K562 (cell line): ENCODE data around the gene SIMC1. TPM values are rescaled to one million over a fixed set of nuclear protein-coding genes. Genes with fewer than 3 reads are reported as not detected.
A peak's percentile ranks its signal among the peaks of the same experiment; 100 is the strongest.

Source experiments
- ASH1L ChIP-seq: fragments of 450-650 bp; IDR thresholded peaks from 2 replicates; pipeline ENCODE4 v1.6.1; 2018; ENCODE audit warnings: borderline replicate concordance, mild to moderate bottlenecking, low read depth; ENCODE audit not compliant: partially characterized antibody
- KAT7 ChIP-seq: sonication (generic); formaldehyde crosslinking; IDR thresholded peaks from 2 replicates; pipeline ENCODE4 v1.8.0; 2022; ENCODE audit warnings: missing genetic modification reagents, mild to moderate bottlenecking, borderline replicate concordance
- RCOR1 ChIP-seq, 2 experiments: IDR thresholded peaks; 2 replicates each; pipeline ENCODE4 v1.6.1; 2012; ENCODE audit warnings: low read depth in 2 of 2, low read length in 2 of 2, borderline replicate concordance in 1 of 2, improper control_type of control experiment in 1 of 2
- SREBF2 ChIP-seq: sonication (generic); formaldehyde crosslinking; IDR thresholded peaks from 2 replicates; pipeline ENCODE4 v1.4.0; 2020; ENCODE audit warnings: mild to moderate bottlenecking, missing genetic modification reagents
- SRSF9 ChIP-seq: fragments of 200-400 bp; formaldehyde crosslinking; IDR thresholded peaks from 2 replicates; pipeline ENCODE4 v1.6.1; 2017; ENCODE audit warnings: low read depth, low read length, borderline replicate concordance
- ZNF143 ChIP-seq: sonication (generic); formaldehyde crosslinking; IDR thresholded peaks from 2 replicates; pipeline ENCODE4 v1.9.0; 2022; ENCODE audit warnings: mild to moderate bottlenecking, missing genetic modification reagents
- ZNF551 ChIP-seq: fragments of 250-450 bp; sonication (Bioruptor Pico); IDR thresholded peaks from 2 replicates; pipeline ENCODE4 v1.5.0; 2021; ENCODE audit warnings: mild to moderate bottlenecking, moderate library complexity
- polyA plus RNA-seq, 8 experiments: library from polyadenylated mRNA; depleted of rRNA in 4 of 8; stranded (reverse) in 5 of 8; unstranded in 3 of 8; fragments of >200 nt; fragmentation: Nextera tagmentation in 2 of 8; fragmentation: Illumina TruSeq in 1 of 8; extraction: Ambion mirVana in 2 of 8; extraction: Trizol in 1 of 8; gene quantifications; 2 replicates each; pipeline versions ENCODE4 v1.2.1 to v1.2.3, GENCODE V29; 2011 to 2014; ENCODE audit warnings: inconsistent platforms in 1 of 8, missing spikeins in 1 of 8
- total RNA-seq, 7 experiments: library from RNA; depleted of rRNA in 6 of 7; stranded (reverse); fragments of >200 nt in 6 of 7; fragmentation: Illumina TruSeq in 2 of 7; extraction: Trizol in 2 of 7; gene quantifications; 2 replicates each; pipeline versions ENCODE4 v1.2.1 to v1.2.3, GENCODE V29; 2011 to 2021; ENCODE audit warnings: low replicate concordance in 1 of 7
- TF ChIP-seq, protein P1 (sequence below): fragments of 250-450 bp; sonication (Bioruptor Pico); IDR thresholded peaks from 2 replicates; pipeline ENCODE4 v1.4.0; 2020; ENCODE audit warnings: mild to moderate bottlenecking, moderate library complexity, borderline replicate concordance
- TF ChIP-seq, protein P2 (sequence below): fragments of 250-450 bp; sonication (Bioruptor Pico); IDR thresholded peaks from 2 replicates; pipeline ENCODE4 v1.5.0; 2022; ENCODE audit warnings: mild to moderate bottlenecking
- TF ChIP-seq, protein P3 (sequence below), 2 experiments: fragments of 450-650 bp in 1 of 2; sonication (generic) in 1 of 2; formaldehyde crosslinking in 1 of 2; IDR thresholded peaks; 2 replicates each; pipeline versions ENCODE4 v1.7.1 to v1.9.0; 2016 to 2022; ENCODE audit warnings: inconsistent platforms in 1 of 2, mild to moderate bottlenecking in 1 of 2, missing genetic modification reagents in 1 of 2

SIMC1 gene
- total and polyA plus RNA-seq, 9 of the 15 experiments (the other 6 are each of a cell fraction or from before 2014, with no cell fraction given), result 7.2 to 36.3 (median 14.7) TPM

DNA sequence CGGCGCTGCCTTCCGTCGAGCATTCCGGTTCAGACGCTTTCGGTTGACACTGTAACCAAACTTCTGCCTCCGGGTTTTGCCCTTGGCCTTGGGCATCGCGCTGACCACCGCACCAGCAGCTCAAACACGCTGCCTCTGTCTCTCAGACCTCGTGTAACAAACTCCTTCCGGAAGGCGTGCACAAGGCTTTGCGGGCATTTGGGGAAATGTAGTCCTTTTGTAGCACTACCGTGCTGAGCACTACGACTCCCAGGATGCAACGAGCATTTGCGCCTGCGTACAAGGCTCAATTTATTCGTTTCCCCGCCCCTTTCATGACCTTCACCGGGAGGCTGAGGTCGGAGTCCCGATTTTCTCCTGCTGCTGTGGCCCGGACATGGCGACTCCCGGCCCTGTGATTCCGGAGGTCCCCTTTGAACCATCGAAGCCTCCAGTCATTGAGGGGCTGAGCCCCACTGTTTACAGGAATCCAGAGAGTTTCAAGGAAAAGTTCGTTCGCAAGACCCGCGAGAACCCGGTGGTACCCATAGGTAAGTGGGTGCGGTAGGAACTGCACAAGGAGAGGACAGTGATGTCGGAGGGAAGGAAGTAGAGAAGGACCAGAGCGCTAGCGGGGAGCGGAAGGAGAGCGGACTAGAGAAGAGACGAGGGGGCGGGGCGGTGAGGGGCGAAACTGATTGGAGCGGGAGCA, 150.4 kb downstream of the SIMC1 start, which contains the start of the genes HIGD2A and NOP16 (continued):
- TF ChIP-seq, protein P1, sequence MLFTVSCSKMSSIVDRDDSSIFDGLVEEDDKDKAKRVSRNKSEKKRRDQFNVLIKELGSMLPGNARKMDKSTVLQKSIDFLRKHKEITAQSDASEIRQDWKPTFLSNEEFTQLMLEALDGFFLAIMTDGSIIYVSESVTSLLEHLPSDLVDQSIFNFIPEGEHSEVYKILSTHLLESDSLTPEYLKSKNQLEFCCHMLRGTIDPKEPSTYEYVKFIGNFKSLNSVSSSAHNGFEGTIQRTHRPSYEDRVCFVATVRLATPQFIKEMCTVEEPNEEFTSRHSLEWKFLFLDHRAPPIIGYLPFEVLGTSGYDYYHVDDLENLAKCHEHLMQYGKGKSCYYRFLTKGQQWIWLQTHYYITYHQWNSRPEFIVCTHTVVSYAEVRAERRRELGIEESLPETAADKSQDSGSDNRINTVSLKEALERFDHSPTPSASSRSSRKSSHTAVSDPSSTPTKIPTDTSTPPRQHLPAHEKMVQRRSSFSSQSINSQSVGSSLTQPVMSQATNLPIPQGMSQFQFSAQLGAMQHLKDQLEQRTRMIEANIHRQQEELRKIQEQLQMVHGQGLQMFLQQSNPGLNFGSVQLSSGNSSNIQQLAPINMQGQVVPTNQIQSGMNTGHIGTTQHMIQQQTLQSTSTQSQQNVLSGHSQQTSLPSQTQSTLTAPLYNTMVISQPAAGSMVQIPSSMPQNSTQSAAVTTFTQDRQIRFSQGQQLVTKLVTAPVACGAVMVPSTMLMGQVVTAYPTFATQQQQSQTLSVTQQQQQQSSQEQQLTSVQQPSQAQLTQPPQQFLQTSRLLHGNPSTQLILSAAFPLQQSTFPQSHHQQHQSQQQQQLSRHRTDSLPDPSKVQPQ (CRISPR knock-in tag), result no peak
- peak; percentile 95 for TF ChIP-seq ZNF143 (CRISPR knock-in tag)
- peak; percentile 94; the same call in 1 of the 2 replicates for TF ChIP-seq KAT7 (CRISPR knock-in tag)
- peak; percentile 72 for TF ChIP-seq ASH1L
- TF ChIP-seq, protein P2, sequence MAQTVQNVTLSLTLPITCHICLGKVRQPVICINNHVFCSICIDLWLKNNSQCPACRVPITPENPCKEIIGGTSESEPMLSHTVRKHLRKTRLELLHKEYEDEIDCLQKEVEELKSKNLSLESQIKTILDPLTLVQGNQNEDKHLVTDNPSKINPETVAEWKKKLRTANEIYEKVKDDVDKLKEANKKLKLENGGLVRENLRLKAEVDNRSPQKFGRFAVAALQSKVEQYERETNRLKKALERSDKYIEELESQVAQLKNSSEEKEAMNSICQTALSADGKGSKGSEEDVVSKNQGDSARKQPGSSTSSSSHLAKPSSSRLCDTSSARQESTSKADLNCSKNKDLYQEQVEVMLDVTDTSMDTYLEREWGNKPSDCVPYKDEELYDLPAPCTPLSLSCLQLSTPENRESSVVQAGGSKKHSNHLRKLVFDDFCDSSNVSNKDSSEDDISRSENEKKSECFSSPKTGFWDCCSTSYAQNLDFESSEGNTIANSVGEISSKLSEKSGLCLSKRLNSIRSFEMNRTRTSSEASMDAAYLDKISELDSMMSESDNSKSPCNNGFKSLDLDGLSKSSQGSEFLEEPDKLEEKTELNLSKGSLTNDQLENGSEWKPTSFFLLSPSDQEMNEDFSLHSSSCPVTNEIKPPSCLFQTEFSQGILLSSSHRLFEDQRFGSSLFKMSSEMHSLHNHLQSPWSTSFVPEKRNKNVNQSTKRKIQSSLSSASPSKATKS (CRISPR knock-in tag), result no peak
- TF ChIP-seq, protein P3, sequence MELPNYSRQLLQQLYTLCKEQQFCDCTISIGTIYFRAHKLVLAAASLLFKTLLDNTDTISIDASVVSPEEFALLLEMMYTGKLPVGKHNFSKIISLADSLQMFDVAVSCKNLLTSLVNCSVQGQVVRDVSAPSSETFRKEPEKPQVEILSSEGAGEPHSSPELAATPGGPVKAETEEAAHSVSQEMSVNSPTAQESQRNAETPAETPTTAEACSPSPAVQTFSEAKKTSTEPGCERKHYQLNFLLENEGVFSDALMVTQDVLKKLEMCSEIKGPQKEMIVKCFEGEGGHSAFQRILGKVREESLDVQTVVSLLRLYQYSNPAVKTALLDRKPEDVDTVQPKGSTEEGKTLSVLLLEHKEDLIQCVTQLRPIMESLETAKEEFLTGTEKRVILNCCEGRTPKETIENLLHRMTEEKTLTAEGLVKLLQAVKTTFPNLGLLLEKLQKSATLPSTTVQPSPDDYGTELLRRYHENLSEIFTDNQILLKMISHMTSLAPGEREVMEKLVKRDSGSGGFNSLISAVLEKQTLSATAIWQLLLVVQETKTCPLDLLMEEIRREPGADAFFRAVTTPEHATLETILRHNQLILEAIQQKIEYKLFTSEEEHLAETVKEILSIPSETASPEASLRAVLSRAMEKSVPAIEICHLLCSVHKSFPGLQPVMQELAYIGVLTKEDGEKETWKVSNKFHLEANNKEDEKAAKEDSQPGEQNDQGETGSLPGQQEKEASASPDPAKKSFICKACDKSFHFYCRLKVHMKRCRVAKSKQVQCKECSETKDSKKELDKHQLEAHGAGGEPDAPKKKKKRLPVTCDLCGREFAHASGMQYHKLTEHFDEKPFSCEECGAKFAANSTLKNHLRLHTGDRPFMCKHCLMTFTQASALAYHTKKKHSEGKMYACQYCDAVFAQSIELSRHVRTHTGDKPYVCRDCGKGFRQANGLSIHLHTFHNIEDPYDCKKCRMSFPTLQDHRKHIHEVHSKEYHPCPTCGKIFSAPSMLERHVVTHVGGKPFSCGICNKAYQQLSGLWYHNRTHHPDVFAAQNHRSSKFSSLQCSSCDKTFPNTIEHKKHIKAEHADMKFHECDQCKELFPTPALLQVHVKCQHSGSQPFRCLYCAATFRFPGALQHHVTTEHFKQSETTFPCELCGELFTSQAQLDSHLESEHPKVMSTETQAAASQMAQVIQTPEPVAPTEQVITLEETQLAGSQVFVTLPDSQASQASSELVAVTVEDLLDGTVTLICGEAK (IDR thresholded peaks at IDR 0.05), result peak; percentile 99
- TF ChIP-seq, protein P3 (CRISPR knock-in tag; IDR thresholded peaks at IDR 0.05), result no peak
- peak; percentile 51; the same call in 1 of the 2 replicates for TF ChIP-seq SREBF2
- no peak for TF ChIP-seq ZNF551 (CRISPR knock-in tag)
- TF ChIP-seq RCOR1 (IDR thresholded peaks at IDR 0.05; ENCODE audit: borderline replicate concordance in 1 of 2, low read depth in 2 of 2, low read length in 2 of 2), result 0 out of 4 replicates have a peak, but pooled peaks of 1 of the 2 experiments have one; percentile 42
- TF ChIP-seq SRSF9, result no peak
